H1 (cell line): Measurements from ENCODE around the gene ZDHHC3.

Source experiments
- CTCF ChIP-seq, 3 experiments: IDR thresholded peaks; 1 replicate in 2 of 3; 2 replicates in 1 of 3; pipeline versions ENCODE4 v1.5.1 to v1.6.1; 2011; ENCODE audit warnings: low read length in 3 of 3, mild to moderate bottlenecking in 3 of 3, inconsistent platforms in 2 of 3, low read depth in 1 of 3, moderate library complexity in 1 of 3; ENCODE audit not compliant: insufficient read depth in 1 of 3; ENCODE audit errors: control extremely low read depth in 1 of 3
- EP300 ChIP-seq, 2 experiments: IDR thresholded peaks; 1 replicate in 1 of 2; 2 replicates in 1 of 2; pipeline ENCODE4 v1.6.1; 2011 to 2012; ENCODE audit warnings: low read depth in 2 of 2, low read length in 2 of 2, mild to moderate bottlenecking in 2 of 2, borderline replicate concordance in 1 of 2, inconsistent platforms in 1 of 2, moderate library complexity in 1 of 2
- GTF2F1 ChIP-seq: IDR thresholded peaks from 2 replicates; pipeline ENCODE4 v1.6.1; 2012; ENCODE audit warnings: low read depth, low read length, improper control_type of control experiment, borderline replicate concordance
- NRF1 ChIP-seq: IDR thresholded peaks from 2 replicates; pipeline ENCODE4 v1.6.1; 2011; ENCODE audit warnings: mild to moderate bottlenecking, low read depth, low read length, improper control_type of control experiment
- POLR2A ChIP-seq, 2 experiments: IDR thresholded peaks; 1 replicate in 1 of 2; 2 replicates in 1 of 2; pipeline ENCODE4 v1.6.1; 2011; ENCODE audit warnings: low read depth in 2 of 2, low read length in 2 of 2, mild to moderate bottlenecking in 2 of 2; ENCODE audit errors: control extremely low read depth in 1 of 2
- POLR2AphosphoS5 ChIP-seq: IDR thresholded peaks from 2 replicates; pipeline ENCODE4 v1.6.1; 2011; ENCODE audit warnings: low read depth, low read length
- RAD21 ChIP-seq, 2 experiments: IDR thresholded peaks in 1 of 2; conservative IDR thresholded peaks in 1 of 2; 2 replicates each; pipeline ENCODE4 v1.6.1; 2011; ENCODE audit warnings: low read depth in 2 of 2, low read length in 2 of 2, improper control_type of control experiment in 1 of 2, inconsistent platforms in 1 of 2, mild to moderate bottlenecking in 1 of 2, moderate library complexity in 1 of 2
- SP1 ChIP-seq: IDR thresholded peaks from 2 replicates; pipeline ENCODE4 v1.6.1; 2011; ENCODE audit warnings: low read depth, low read length
- TAF1 ChIP-seq: IDR thresholded peaks from 2 replicates; pipeline ENCODE4 v1.6.1; 2011; ENCODE audit warnings: mild to moderate bottlenecking, low read depth, low read length
- TEAD4 ChIP-seq: IDR thresholded peaks from 2 replicates; pipeline ENCODE4 v1.6.1; 2012; ENCODE audit warnings: low read depth, low read length, inconsistent platforms, mixed read lengths

GRCh38 chr3:44890258-44890657 lies 85.7 kb downstream of the ZDHHC3 start:
- TF ChIP-seq POLR2A (IDR thresholded peaks at IDR 0.05; ENCODE audit: control extremely low read depth in 1 of 2, low read depth in 2 of 2, low read length in 2 of 2) = no peak
- TF ChIP-seq TEAD4 = no peak
- TF ChIP-seq POLR2AphosphoS5 = no peak
- no peak for TF ChIP-seq CTCF (IDR thresholded peaks at IDR 0.05; ENCODE audit: control extremely low read depth in 1 of 3, insufficient read depth in 1 of 3, low read depth in 1 of 3, low read length in 3 of 3)
- no peak for TF ChIP-seq EP300 (IDR thresholded peaks at IDR 0.05; ENCODE audit: borderline replicate concordance in 1 of 2, low read depth in 2 of 2, low read length in 2 of 2)
- TF ChIP-seq GTF2F1 = no peak
- no peak for TF ChIP-seq NRF1
- no peak for TF ChIP-seq TAF1
- no peak for TF ChIP-seq SP1
- TF ChIP-seq RAD21 (IDR thresholded peaks at IDR 0.05 in 1 of 2, conservative IDR thresholded peaks at IDR 0.05 in 1 of 2; ENCODE audit: low read depth in 2 of 2, low read length in 2 of 2) = no peak
